H4 (cell line): Measurements from ENCODE around the gene MT1G. TPM values are rescaled to one million over a fixed set of nuclear protein-coding genes. Genes with fewer than 3 reads are reported as not detected.
A peak's percentile ranks its signal among the peaks of the same experiment; 100 is the strongest.
"Not testable (repeated sequence)": the region's sequence is repeated elsewhere in the genome, so short reads cannot be mapped to it uniquely, and the experiment has no call there.

Source experiments
- DNase-seq: peaks from one replicate; pipeline ENCODE4 v3.0.0-alpha.2; 2015; ENCODE audit warnings: low spot score
- total RNA-seq: library from RNA; depleted of rRNA; stranded (reverse); fragments of >200 nt; shearing (Covaris generic); gene quantifications from 2 replicates; pipeline ENCODE4 v1.2.3, GENCODE V29; 2014

MT1G gene
- total RNA-seq, 1 experiment from 2014 or later, result not detected

DNA sequence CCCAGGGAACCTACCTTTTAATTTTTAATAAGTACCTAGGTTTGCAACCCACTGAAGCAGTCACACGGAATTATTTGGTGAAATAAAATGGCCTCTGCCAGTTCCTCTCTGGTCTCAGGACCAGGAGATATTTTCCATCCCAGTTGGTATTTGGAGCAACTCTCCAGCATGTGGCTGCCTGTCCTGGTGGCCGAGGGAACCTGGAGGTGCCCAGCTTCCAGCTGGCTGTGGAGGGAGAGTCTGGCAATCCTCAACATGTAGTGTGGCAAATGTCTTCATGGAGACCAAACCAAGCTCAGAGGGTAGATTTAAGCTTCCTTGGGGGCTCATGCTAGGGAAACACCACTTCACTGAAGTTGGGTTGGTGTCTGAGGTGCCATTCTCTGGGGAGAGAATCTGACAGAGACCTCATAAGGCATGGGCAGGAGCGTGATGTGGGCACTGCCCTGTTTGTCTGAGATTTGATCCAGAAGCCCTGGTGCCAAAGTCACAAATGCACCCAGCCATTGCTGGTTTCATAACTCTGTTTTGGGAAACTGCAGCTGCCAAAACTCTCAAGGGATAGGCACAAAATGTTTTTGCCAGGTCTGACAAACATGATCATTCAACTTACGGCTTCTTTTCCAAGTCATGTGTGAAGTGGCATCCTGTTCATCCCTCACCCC, 17.2 kb upstream of the MT1G start:
- no peak for DNase-seq

GRCh38 chr16:56684256-56684925, 16.5 kb upstream of the MT1G start:
- DNase-seq, result no peak

DNA sequence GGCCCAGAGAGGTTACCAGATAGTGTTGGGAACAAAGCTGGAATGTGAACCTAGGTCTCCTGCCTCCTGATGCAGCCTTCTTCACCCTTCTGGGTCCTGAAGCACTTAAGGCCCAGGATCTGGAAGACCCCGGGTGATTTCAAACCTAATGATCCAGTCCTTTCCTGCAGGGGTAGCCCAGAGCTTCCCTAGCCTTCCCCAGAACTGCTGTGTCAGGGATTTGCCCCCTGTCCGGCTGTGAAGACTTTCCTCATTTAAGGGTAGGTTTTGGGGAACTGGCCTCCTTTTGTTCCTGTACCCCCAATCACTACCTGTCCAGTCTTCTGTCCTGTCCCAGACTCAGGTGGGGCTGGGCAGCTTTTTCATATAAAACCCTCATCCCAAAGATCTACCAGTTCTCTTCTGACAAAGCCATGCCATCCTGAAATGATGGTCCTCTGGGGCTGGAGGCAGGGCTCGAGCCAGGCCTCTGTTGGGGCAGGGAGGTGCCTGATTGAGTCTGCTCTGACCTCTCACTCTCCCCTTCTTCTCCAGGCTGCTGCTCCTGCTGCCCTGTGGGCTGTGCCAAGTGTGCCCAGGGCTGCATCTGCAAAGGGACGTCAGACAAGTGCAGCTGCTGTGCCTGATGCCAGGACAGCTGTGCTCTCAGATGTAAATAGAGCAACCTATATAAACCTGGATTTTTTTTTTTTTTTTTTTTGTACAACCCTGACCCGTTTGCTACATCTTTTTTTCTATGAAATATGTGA, 15.7 kb upstream of the MT1G start:
- no peak for DNase-seq

DNA sequence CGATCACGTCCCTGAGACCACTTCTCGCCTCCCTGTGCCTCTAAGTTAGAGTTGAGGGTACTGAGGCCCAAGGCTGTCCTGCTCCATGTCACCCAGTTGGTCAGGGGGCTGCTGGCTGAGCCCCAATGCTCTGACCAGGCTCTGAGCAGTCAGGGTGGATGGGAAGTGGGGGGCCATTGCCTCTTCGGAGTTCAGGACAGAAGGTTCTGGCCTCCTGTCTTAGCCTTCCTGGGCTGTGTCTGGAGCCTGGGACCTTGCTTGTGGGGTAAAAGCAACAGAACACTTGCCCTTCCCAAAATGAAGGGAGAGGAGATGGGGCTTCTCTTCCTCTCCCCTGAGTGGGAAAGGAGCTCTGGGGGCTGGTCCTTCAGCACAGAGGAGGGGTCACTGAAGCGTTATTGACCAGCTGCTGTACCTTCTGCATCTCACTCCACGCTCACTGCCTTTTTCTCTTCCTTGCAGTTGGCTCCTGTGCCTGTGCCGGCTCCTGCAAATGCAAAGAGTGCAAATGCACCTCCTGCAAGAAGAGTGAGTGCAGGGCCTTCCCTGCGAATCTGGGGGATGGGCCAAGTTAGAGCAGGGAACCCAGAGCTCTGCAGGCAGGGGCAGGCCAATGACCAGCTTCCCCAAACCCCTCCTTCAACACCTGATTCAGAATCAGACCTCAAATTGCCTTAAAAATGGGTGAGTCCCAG, 15.0 kb upstream of the MT1G start:
- DNase-seq, result no peak

DNA sequence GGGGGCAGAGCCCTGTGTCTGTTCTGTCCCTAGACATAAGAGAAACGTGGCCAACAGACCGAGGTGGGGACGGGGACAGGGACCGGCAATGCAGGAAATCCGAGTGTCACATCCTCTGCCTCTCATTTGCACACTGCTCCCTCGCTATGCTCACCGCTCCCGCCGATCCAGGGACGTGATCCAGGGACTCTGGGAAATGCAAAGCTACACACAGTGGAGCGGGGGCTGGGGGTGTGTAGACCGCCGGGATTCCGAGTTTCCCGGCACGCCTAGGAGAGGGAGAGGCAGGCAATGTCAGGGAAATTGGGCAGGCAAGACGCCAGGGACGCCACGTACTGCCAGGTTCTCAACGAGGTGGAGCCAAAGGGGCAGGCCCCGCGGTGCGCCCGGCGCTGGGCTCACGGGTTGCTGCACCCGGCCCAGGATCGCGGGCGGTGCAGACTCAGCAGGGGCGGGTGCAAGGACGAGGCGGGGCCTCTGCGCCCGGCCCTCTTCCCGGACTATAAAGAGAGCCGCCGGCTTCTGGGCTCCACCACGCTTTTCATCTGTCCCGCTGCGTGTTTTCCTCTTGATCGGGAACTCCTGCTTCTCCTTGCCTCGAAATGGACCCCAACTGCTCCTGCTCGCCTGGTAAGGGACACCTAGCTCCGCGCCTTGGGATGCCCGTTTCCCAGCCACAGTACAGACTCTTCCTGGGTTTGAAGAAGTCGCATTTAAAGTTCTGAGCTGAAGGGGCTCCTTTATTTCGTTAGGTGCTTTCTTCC, 14.3 kb upstream of the MT1G start, which contains the start of gene MT1X:
Gene MT1X (plus strand): TSS at position 532 of the 764 bp plus-strand sequence. CDS start 71 bp downstream, at position 603.
- DNase-seq, result peak; percentile 82

GRCh38 chr16:56679818-56680217, 12.0 kb upstream of the MT1G start:
- DNase-seq, result peak; percentile 49

GRCh38 chr16:56679078-56679730, 11.3 kb upstream of the MT1G start:
- no peak for DNase-seq

DNA sequence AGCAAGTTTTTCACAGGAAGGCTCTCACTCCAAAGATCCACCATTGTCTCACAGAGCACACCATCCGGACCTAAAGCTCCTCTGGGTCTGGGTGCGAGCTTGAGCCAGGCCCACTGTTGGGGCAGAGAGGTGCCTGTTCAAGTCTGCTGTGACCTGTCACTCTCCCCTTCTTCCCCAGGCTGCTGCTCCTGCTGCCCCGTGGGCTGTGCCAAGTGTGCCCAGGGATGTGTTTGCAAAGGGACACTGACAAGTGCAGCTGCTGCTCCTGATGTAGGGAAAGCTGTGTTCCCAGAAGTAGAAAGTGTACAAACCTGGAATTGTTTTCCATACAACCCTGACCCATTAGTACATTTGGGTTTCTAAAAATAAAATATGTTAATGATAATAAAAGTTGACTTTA, 9.6 kb upstream of the MT1G start:
- DNase-seq, result no peak

DNA sequence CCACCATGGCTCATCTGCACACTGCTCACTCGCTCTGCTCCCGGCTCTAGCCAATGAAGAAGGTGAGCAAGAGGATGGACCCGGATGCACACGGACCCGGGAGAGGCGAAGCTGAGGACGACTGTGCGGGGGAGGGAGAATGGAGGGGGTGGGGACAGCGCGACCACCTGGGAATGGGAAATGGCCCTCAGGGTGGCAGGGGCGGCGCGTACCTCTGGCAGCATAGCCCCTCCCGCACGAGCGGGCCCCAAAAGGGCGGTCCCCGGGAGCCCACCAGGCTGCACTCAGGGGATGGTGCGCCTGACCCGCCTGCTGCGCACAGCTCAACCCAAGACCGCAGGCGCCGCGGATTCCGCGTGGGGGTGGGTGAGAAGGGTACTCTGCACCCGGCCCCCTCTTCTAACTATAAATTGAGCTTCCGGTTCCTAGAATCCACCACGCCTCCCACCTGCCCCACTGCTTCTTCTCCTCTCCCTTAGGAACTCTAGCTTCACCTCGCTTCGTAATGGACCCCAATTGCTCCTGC, 7.9 kb upstream of the MT1G start:
- DNase-seq, result no peak

GRCh38 chr16:56674570-56674969, 6.7 kb upstream of the MT1G start:
- DNase-seq, result not testable (repeated sequence)

- DNase-seq, result no peak
Observed at GRCh38 chr16:56673921-56674320, 6.1 kb upstream of the MT1G start.

- no peak for DNase-seq
Observed at GRCh38 chr16:56672761-56673536, 5.1 kb upstream of the MT1G start.

- not testable (repeated sequence) for DNase-seq
Observed at GRCh38 chr16:56672171-56672570, 4.3 kb upstream of the MT1G start.

GRCh38 chr16:56671691-56672090, 3.8 kb upstream of the MT1G start:
- not testable (repeated sequence) for DNase-seq

- no peak for DNase-seq
Observed at GRCh38 chr16:56670620-56670934, 2.7 kb upstream of the MT1G start.

DNA sequence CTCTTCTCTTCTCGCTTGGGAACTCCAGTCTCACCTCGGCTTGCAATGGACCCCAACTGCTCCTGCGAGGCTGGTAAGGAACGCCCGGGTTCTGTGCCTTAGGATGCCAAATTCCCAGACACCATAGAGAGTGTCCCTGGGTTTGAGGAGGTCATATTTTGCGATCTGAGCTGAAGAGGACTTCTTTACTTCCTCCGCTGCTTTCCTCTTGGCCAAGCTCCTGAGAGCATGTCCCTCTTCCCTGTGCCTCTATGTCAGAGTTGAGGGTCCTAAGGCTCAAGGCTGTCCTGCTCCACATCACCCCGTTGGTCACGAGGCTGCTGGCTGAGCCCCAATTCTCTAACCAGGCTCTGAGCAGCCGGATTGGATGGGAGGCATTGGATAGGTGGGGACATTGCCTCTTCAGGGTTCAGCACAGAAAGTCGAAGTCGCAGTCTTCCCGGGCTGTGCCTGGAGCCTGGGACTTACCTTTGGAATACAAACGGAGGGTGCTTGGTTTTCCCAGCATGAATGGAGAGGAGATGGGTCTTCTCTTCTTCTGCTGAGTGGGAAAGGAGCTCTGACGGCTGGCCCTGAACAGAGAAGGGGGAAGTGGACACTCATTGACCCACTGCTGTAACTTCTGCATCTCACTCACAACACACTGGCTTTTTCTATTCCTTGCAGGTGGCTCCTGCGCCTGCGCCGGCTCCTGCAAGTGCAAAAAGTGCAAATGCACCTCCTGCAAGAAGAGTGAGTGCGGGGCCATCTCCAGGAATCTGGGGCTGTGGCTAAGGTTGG, 2.2 kb upstream of the MT1G start:
- DNase-seq, result no peak

DNA sequence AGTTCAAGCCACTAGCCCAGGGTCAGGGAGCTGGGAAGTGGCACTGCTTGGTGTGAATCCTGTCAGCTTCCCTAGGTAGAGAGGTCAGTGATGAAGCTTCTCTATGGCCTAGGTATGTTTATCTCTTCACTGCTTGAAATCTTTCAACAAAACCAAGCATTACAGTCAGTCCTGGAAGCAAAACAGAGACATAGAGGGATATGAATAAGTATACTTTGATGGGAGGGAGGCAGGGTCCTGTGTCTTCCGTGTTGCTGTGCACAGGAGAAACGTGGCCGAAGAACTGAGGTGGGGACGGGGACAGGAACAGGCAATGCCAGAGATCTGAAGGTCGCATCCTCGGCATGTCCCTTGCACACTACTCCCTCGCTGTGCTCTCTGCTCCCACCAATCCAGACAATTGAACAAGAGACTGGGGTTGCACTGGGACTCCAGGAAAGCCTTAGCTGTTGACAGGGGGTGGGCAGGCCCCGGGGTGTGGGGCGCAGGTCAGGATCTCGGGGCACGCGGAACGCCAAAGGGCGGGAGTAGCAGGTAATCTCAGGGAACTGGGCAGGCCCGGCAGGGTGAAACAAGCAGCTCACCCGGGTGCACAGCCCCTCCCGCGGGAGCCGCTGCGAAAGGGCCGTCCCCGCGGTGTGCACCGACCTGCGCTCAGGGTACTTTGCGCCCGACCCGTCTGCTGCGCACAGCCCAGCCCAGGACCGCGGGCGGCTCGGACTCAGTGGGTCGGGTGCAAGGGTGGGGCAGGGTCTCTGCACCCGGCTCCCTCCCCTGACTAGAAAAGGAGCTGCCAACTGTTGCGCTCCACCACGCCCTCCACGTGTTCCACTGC, 1.4 kb upstream of the MT1G start, which contains the start of gene MT1H:
Gene MT1H (plus strand): TSS at position 810 of the 835 bp plus-strand sequence. CDS start 71 bp downstream, outside the sequence.
- DNase-seq, result no peak
